Stimulated activated CD4-positive, alpha-beta T cell treated with anti-CD3 and anti-CD28 coated beads, Interleukin-1b, Interleukin-23, amount 100 ng/mL, for 4 hours (primary cell): ENCODE results near the gene LARP4B.

Source experiments
- DNase-seq, 2 donors: peaks; one replicate each; pipeline ENCODE4 v3.0.0-alpha.2; 2020; ENCODE audit warnings: low read depth in 2 of 2

The LARP4B gene

DNA sequence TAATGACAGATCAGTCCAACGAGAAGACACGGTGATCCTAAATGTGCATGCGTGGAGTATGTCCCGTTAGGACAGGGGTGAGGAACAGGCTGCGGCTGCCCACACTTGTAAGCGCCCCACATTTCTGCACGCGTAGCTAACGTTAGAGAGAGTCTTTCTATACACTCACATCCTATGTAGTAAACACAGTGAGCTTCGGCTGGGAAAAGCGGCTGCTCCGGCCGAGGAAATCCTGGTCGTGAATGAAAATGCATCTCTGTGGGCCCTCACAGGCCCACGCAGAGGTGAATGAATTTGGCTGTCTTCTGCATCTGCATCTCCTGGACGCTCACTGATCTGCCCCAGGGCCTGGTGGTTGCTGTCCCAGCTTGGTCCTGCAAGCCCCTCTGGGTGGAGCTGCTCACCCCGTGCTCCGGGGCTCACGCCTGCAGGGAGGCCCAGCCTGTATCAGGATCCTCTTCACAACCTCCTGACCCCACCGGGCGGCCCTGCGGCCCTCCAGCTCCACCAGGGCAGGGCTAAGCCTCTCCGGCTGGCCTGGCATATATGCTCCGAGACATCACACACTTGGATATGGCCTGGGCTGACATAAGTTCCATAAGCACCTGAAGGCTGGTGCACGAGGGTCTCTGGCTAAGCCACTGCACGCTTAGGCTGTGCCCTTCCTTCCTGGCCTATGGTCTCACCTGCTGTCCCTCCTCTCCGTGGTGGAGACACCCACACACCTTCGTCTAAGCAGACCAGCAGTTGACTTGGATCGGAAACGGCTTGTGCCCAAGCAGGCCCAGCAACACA, 124.1 kb downstream of the LARP4B start:
- DNase-seq: no peak

DNA sequence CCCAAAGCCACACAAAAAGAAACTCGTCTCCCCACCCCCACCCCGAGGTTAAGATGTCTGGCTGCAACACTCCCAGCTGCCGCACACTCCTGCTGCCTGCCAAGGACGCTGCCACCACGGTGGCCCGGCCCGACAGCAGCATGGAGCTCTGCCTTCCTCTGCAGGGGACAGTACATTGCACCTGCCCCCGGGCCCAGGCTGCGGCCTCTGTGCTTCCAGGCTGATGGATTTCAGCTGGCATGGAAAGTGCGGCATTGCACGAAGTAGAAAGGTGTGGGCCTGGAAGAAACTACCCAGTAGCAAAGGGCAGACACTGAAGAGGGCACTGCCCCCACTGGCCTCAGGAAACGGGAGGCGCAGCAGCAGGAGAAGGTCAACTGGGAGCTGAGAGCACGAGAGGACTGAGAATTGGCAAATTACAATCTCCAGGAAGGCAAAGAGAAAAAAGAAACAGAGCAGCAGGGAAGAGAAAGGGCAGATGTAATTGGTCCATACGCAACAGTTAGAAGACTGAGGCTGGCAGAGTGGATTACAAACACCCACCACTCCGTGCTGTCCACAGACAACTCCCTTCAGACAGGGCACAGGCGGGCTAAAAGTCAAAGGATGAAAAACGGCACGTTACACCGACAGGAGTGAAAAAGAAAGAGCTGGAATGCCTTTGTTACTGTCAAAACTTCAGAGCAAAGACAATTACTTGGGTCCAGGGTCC, 124.9 kb downstream of the LARP4B start:
- no peak for DNase-seq

DNA sequence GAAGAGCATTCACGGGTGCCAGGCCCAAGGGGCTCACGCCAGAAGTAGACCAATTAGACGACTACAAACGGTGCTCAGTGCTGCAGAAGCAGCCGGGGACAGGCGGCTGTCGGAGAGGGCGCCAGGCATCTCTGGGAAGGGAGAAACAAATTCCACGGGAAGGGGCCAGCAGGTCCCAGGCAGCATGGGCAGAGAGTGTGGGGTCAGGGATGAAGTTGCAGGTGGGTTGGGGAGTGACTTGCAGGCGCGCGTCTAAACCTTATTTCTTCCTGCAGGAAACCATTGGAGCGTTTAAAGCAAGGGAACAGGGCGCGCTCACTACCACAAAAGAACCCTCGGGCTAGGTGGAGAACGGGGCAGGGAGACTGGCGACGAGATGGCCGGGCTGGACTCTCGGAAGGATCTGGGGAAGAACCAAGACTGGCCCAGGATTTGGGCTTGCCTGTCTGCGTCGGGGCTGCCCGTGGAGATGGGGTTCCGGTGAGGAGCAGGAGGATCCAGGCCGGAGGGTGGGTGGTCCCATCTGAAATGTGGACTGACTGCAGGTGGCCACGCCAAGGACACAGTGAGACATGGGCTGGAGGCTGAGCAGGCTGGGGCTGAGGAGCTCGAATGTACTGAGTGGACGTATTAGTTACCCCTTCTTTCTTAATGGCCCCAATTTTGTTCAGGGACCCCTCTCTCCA, 125.7 kb downstream of the LARP4B start:
- DNase-seq: no peak

DNA sequence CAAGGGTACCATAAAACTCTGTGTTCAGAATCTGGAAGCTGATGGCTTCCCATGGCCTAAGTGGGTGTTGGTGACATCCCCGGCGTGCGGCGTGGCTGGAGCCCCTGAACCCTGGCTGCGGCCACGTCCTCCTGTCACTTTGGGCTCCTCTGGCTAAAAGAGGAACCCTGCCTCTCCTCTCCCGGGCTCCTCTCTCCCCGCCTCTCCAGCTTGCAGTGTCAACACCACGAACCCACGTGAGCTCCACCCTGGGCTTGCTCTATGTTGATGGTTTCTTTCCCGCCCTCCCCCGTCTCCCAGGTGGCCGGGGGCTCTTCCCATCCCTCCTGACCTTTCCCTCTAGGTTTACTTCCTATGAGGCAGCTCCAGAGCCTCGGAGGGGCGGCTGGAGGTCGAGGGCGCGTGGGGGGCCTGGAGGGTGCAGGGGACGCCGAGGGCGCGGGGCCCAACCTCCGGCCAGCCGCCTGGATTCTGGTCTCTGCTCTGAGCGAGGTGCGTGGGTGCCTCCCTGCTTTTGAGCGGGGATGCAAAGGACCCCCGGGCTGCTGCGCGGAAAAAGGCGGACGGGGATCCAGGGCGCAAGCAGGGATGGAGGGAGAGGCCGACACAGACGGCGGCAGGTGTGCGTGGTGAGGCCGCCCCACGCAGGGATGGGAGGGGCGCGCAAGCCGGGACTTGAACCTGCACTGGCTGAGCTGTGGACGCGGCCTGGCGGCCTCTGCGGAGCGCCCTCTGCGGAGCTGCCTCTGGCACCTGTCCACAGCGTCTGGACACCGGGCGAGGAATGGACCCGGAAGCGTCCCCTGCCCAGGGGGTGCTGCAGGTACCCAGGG, 126.5 kb downstream of the LARP4B start:
- DNase-seq: no peak

DNA sequence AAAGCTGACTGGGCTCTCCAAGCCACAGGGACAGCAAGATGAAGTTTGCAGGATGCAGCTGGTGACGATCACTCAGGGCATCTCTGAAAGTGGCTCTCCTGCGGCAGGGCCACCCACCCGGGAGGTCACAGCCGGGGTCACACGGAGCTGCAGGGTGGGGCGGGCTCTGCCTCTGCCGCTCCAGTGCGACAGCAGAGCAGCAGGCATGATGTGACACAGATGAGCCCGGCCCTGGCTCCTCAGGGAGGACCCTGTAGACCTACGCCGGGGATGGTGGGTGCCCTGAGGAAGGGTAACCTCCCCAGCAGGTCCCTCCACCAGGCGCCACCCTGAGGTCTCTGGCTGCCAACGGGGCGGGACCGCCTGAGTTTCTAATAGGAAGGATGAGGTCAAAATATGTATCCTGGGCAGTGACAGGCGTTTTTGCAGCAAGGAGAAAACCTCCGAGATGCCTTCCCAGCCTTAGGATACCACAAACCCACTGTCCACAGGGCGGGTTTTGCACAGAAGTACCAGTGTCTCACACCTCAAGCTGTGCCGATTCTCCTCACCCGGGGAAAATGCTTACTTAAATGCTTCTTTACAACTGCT, 127.2 kb downstream of the LARP4B start:
- DNase-seq: no peak

DNA sequence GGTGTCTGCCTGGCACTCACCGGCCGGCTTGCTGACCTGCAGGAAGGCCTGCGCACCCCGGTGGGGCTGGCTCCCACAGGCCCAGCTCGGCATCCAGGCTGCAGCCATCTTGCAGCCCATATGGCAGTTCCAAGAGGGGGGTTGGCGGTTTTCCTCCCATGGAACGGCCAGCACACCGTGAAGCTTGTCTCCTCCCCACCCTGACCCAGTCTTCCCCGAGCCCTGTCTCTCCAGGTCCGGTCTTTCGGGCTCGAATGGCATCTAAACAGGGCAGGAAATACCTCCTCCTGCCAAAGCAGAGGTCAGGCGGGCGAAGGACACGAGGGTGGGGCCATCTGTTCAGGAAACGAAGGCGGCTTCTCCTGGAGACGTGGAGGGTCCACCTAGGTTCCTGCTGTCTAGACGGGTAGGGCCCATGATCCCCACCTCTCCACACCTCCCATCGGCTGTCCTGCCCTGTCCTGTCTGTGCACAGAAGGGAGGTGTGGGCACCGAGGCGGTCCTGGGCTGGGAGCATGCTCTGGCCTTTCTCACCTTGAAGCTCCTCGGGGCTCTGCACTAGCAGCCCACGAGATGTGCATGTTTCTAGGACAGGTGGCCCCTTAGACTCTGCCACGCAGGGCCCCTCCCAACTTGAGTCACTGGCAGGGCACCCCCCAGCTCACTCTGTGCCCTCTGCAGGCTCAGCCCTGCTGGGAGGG, 128.3 kb downstream of the LARP4B start:
- DNase-seq: no peak

DNA sequence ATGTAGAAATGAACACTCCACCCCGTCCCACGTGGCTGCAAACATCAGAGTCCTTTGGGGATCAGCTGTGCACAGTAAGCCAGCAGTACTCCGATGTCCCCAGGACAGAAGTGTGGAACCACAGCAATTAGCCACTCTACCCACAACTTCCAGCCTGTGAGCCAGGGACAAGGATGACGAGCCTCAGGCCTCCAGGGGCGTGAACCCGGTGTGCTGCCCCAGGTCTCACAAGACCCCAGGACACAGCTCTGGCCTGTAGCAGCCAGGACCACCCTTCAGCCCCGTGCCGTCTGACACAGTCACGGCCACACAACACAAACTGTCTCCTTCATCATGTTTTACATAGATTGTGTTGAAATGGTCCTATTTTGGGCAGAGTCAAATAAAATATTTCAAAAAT, 129.0 kb downstream of the LARP4B start:
- DNase-seq: no peak

DNA sequence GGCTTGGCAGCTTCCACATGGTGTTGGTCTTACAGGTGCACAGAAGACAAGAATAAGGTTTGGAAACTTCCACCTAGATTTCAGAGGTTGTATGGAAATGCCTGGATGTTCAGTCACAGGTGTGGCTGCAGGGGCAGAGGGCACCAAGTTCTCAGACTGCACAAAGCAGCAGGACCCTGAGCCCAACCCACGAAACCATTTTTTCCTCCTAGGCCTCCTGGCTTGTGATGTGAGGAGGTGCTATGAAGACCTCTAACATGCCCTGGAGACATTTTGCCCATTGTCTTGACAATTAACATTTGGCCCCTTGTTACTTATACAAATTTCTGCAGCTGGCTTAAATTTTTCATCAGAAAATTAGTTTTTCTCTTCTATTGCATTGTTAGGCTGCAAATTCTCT, 134.3 kb downstream of the LARP4B start:
- DNase-seq: no peak

DNA sequence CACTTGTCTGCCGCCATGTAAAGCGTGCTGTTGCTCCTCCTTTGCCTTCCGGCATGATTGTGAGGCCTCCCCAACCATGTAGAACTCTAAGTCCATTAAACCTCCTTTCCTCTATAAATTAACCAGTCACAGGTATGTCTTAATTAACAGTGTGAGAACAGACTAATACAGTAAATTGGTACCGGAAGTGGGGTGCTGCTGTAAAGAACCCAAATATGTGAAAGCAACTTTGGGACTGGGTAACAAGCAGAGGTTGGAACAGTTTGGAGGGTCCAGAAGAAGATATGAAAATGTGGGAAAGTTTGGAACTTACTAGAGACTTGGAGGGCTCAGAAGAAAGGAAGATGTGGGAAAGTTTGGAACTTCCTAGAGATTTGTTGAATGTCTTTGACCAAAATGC, 135.3 kb downstream of the LARP4B start:
- no peak for DNase-seq

DNA sequence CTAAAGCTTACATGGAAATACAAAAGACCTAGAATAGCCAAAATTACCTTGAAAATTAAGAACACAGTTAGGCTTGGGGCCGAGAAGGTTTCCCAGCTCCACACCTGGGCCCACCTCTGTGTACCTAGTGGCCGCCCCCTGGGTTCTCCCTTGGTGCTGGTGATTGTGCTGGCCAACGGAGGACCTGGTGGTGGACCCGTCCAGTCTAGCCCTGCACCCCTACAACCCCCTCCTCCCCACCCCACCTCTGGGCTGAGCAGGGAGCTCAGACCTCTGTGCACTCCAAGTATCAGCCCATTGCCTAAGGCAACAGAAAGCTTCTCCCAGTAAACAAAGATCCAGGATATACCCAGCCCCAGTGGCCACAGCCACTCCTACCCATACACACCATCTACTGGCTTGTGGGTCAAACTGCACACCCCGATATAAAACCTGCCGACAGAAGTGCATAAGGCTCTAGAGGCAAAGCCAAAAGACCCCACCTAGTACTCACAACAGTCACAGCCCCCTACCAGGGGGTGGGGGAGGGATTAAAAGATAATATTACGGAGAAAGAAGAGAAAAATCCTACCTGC, 137.0 kb downstream of the LARP4B start:
- no peak for DNase-seq

DNA sequence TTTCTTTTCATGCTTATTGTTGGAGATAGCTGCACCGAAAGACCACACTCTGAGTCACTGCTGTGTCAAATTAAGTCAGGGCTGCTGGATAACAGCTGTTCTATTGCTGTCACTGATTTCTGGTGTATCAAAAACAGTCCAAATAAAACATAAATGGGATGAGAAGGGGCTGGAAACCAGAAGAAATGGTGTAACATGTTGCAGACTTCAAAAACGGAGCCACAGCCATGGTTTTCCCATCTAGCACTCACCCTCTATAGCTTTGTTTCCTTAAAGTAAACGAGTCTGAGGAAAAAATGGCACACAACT, 138.8 kb downstream of the LARP4B start:
- no peak for DNase-seq

DNA sequence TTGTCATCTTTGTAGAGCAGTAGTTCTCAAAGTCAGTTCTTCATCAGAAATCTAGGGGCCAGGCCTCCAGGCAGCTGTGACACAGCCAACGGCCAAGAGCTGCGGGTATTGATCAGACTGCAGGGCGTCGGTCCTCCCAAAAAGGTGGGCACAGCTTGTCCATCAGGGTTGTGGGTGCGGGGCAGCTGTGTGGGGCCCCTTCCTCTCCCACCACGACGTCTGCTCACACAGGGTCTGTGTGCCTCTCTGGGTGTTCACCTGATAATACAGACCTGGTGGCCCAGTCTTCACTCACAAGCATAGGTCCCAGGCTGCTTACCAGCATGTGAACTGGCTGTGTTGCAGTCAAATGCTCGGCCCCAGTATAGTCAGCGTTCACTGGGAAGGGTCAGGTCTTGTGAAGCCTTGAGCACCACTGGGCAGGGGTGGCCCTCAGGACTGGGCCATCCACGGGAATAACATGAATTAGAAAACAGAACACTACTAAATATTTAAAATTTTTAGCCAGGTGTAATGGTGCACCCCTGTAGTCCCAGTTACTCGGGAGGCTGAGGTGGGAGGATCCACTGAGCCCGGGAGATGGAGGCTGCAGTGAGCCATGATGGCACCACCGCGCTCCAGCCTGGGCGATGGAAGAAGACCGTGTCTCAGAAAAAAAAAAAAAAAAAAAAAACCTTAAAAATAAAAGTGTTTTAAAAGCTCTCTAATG, 139.3 kb downstream of the LARP4B start:
- no peak for DNase-seq

DNA sequence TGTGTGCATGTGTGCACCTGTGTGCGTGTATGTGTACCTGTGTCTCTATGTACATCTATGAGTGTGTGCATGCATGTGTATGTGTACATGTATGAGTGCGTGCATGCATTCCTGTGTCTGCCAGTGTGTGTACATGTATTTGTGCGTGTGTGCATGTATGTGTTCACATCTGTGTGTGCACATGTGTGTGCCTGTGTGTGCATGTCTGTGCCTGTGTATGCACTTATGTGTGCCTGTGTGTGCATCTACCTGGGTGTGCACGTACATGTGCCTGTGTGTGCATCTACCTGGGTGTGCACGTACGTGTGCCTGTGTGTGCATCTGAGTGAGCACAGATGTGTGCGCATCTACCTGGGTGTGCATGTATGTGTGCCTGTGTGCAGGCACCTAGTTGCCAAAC, 139.9 kb downstream of the LARP4B start:
- no peak for DNase-seq

DNA sequence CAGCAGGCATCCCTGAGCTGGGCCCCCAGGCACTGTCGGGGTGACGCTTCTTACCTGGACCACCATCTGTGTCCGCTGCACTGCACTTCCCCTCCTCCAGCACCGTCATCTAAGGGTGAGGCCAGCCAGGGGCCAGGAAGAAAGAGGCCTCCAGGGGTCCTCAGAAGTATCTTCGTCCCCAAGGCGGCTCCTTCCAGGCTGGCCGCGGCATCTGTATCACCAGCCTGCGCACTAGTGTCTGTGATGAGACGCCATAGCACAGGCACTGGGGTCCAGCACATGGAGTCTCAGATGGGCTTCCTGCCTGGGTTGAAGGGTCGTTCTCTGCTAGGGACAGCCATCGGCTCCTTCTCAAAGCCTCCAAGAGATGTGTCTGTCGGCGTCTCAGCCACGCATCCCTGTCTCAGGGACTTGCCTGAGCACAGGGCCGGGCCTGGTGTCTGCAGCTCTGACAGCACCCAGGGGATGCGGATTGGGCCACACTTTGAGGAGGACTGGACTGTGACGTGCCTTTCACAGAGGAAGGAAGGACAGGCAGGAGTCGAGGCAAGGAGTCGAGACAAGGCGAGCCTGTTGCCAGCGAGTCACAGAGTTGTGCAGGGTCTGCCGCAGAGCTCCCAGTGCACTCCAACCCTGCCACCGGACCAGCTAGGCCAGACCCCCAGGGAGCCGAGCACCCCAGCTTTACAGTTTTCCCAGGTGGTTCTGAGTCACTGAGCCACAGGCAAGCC, 140.5 kb downstream of the LARP4B start:
- DNase-seq: no peak

DNA sequence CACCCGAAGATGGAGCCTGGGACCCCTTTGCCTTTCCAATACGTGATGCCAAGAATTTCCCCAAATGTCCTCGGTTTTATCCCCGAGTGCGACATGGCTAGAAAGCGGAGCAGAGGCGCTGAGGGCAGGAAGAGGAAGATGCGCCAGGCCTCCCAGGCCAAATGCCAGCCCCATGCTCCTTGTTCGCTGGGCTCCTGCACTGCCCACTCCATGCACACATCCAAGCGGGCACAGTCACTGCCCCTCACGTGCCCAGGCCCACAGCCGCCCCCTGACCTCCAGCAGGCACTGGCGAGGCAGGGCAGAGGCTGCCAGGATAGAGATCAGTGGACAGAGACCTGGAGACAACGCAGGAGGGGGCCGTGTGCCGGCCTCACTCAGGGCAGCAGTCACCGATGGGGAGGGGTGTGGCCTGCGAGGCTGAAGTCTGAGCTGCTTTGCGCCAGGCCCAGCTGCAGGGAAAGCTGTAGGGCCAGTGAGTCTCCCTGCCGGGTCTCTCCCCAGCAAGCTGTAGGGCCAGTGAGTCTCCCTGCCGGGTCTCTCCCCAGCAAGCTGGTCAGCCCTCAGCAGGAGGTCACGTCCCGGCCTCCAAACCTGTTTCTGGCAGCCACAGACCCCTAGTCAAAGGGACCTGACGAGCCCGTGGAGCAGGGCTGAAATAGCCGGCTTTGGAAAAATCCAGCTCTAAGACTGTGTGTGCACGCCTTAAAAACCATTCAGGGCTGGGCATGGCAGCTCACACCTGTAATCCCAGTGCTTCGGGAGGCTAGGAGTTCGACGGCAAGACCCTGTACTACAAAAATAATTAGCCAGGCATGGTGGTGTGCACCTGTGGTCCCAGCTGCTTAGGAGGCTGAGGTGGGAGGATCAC, 141.4 kb downstream of the LARP4B start:
- DNase-seq: no peak

DNA sequence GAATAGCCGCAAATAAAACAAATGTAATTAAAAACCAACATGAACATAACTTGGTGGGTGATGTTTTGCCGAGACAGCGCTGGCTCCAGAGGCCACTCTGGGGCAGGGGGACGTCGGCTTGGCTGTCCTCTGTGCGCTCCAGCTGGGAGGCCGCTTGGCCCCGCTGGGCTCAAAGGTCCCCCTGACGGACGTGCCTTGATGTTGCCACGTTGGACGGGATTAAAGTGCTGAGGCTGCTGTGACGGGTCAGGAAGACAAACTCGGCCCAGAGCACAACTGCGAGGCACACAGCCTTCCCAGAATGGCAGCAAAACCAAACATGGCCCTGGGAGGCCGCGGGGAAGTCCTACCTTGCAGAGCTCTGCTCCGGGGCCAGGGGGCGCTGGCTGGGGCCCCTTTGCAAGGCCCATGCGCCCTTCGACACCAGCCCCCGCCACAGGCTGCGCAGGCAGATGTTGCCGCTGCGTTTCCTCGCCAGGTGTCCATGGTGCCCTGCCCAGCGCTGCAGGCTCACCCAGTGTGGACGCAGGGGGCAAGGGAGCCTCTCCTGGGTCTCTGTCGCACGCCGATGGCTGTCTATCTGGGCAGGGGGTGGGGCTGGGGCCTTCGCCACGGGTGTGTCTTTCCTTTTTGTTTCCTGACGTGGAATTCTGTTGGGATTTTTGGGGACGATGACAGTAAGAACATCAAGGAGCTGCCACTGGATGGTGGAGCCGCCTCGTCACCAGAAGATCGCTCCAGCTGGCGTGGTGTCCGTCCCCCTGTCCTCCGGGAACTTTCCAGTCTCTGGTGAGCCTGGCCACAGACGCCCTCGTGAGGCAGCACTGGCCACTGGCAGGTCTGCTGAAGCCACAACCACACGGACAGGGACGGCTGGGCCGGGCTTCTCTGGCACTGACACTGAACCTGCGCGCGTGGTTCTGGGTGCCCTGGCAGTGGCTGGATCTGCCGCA, 142.4 kb downstream of the LARP4B start:
- DNase-seq: no peak

DNA sequence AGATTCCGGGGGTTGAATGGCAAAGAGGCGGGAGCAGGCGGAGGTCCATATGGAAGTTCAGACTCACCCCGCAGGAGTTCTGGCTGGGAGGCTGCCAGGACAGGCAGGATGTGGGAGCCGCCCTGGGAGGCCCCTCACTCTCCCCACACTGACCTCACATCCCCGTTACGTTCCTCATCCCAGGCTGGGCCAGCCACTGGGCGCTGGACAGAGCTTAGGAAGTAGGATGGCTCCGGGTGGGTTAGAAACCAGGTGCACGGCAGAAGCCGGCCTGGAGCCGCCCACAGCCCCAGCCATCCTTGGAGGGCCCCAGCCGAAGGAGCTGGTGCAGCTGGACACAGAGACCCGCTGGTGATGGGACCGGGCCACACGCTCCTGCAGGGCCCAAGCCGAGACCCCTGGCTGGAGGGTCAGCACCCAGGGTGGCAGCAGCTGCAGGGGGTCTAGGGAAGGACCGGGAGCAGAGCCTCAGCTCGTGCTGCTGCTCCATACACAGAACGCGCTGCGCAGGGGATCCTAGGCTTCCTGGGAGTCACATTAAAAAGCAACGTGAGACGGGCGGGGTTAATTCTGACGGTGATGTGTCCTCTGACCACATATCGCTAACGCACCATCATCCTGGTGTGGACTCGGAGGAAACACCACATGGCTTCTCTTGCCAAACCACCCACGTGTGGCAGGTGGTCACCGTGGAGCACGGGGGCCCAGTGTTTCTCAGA, 143.4 kb downstream of the LARP4B start:
- DNase-seq: no peak
